IMR-90 (cell line): Measurements from ENCODE around the gene ZFHX3.

Experiments used
- BHLHE40 ChIP-seq: fragments of 150-350 bp; IDR thresholded peaks from 2 replicates; pipeline ENCODE4 v1.6.1; 2016; ENCODE audit warnings: mild to moderate bottlenecking, low read depth, low read length
- CEBPB ChIP-seq: IDR thresholded peaks from 2 replicates; pipeline ENCODE4 v1.6.1; 2012; ENCODE audit warnings: low read depth, low read length, improper control_type of control experiment
- CHD1 ChIP-seq: IDR thresholded peaks from 2 replicates; pipeline ENCODE4 v1.6.1; 2012; ENCODE audit warnings: low read depth, low read length, improper control_type of control experiment
- CTCF ChIP-seq: conservative IDR thresholded peaks from 2 replicates; pipeline ENCODE4 v1.5.1; 2012; ENCODE audit warnings: mild to moderate bottlenecking, low read depth, low read length, improper control_type of control experiment
- ELK1 ChIP-seq: fragments of 150-350 bp; IDR thresholded peaks from 2 replicates; pipeline ENCODE4 v1.6.1; 2016; ENCODE audit warnings: low read depth, mild to moderate bottlenecking, low read length, moderate library complexity, borderline replicate concordance
- FOS ChIP-seq: fragments of 150-350 bp; IDR thresholded peaks from 2 replicates; pipeline ENCODE4 v1.6.1; 2016; ENCODE audit warnings: low read depth, low read length
- MAFK ChIP-seq: IDR thresholded peaks from 2 replicates; pipeline ENCODE4 v1.6.1; 2012; ENCODE audit warnings: low read depth, low read length, improper control_type of control experiment
- MAZ ChIP-seq: IDR thresholded peaks from 2 replicates; pipeline ENCODE4 v1.6.1; 2012; ENCODE audit warnings: low read depth, mild to moderate bottlenecking, low read length, improper control_type of control experiment, moderate library complexity, borderline replicate concordance
- MXI1 ChIP-seq: IDR thresholded peaks from 2 replicates; pipeline ENCODE4 v1.6.1; 2012; ENCODE audit warnings: low read depth, mild to moderate bottlenecking, low read length, moderate library complexity, borderline replicate concordance
- NFE2L2 ChIP-seq: fragments of 150-350 bp; IDR thresholded peaks from 2 replicates; pipeline ENCODE4 v1.6.1; 2016; ENCODE audit warnings: low read depth, mild to moderate bottlenecking, low read length
- POLR2A ChIP-seq: IDR thresholded peaks from 2 replicates; pipeline ENCODE4 v1.6.1; 2012; ENCODE audit warnings: mild to moderate bottlenecking, low read depth, low read length
- RAD21 ChIP-seq: IDR thresholded peaks from 2 replicates; pipeline ENCODE4 v1.6.1; 2012; ENCODE audit warnings: low read length, improper control_type of control experiment
- SMC3 ChIP-seq: fragments of 150-350 bp; IDR thresholded peaks from 2 replicates; pipeline ENCODE4 v1.6.1; 2016; ENCODE audit warnings: low read depth, mild to moderate bottlenecking, antibody characterized with exemption, low read length, moderate library complexity
- USF2 ChIP-seq: fragments of 150-350 bp; IDR thresholded peaks from 2 replicates; pipeline ENCODE4 v1.6.1; 2017; ENCODE audit warnings: mild to moderate bottlenecking, antibody characterized with exemption, low read length, low read depth

GRCh38 chr16:72936408-72936807 is 111.5 kb downstream of the ZFHX3 start:
- TF ChIP-seq CTCF (no peak), USF2 (no peak), RAD21 (no peak), ELK1 (no peak), CEBPB (no peak), POLR2A (no peak), SMC3 (no peak), CHD1 (no peak), NFE2L2 (no peak), FOS (no peak), MAZ (no peak), MAFK (no peak), BHLHE40 (no peak), MXI1 (no peak)
